CD4-positive, alpha-beta T cell treated with Interleukin-15 for 4 hours (primary cell): Measurements from ENCODE around the gene DENND4C.
A peak's percentile ranks its signal among the peaks of the same experiment; 100 is the strongest.
"Not testable (repeated sequence)": the region's sequence is repeated elsewhere in the genome, so short reads cannot be mapped to it uniquely, and the experiment has no call there.

Experiments
- DNase-seq: peaks from one replicate; pipeline ENCODE4 v3.0.0-alpha.2; 2020; ENCODE audit warnings: low spot score

DENND4C gene

GRCh38 chr9:19224563-19224962 lies 5.9 kb upstream of the DENND4C start:
- no peak for DNase-seq

- peak; percentile 62 for DNase-seq
Measured at GRCh38 chr9:19229595-19230354, 718 bp upstream of the DENND4C start.

GRCh38 chr9:19231126-19231903 lies 822 bp downstream of the DENND4C start:
- DNase-seq, result no peak

GRCh38 chr9:19231904-19232822 lies 1.7 kb downstream of the DENND4C start:
- no peak for DNase-seq

GRCh38 chr9:19232823-19233194 lies 2.3 kb downstream of the DENND4C start:
- no peak for DNase-seq

DNA sequence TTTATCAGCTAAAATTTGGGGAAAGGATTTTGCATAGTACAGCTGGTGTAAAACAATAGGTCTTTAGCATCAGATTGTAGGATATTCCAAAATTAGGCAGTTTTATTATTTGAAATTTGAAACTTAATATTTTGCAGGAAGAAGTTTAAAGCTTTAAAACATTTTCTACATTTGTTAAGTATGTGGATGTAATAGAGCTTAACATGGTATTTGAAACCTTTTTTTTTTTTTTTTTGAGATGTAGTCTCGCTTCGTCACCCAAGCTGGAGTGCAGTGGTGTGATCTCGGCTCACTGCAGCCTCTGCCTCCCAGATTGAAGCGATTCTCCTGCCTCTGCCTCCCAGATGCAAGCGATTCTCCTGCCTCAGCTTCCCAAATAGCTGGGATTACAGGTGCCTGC lies 2.9 kb downstream of the DENND4C start:
- no peak for DNase-seq

- no peak for DNase-seq
Measured at GRCh38 chr9:19239955-19240354, 9.5 kb downstream of the DENND4C start.

DNA sequence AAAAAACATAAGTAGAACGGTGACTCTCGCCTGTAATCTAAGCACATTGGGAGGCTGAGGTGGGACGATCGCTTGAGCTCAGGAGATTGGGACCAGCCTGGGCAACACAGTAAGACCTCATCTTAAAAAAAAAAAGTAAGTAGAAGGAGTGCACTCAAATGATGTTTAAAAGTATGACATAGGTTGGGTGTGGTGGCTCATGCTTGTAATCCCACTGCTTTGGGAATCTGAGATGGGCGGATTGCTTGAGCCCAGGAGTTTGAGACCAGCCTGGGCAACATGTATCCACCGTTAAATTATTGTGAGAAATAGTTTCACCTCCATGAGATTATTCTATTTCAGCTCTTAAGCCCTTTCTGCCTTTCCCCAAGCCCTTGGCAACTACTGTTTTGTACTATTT lies 11.2 kb downstream of the DENND4C start:
- no peak for DNase-seq

- no peak for DNase-seq
Measured at GRCh38 chr9:19243366-19244033, 13.0 kb downstream of the DENND4C start.

GRCh38 chr9:19246891-19247290 lies 16.4 kb downstream of the DENND4C start:
- no peak for DNase-seq

- DNase-seq, result no peak
Measured at GRCh38 chr9:19247420-19247819, 16.9 kb downstream of the DENND4C start.

- not testable (repeated sequence) for DNase-seq
Measured at GRCh38 chr9:19250346-19250745, 19.9 kb downstream of the DENND4C start.

DNA sequence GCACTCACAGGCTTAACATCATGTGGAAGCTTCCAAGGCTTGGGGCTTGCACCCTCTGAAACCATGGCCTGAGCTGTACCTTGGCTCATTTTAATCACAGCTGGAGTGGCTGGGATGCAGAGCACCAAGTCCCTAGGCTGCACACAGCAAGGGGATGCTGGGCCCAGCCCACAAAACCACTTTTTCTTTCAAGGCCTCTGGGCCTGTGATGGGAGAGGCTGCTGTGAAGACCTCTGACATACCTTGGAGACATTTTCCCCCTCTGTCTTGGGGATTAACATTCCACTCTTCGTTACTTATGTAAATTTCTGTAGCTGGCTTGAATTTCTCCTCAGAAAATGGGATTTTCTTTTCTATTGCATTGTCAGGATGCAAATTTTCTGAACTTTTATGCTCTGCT lies 20.7 kb downstream of the DENND4C start:
- not testable (repeated sequence) for DNase-seq

DNA sequence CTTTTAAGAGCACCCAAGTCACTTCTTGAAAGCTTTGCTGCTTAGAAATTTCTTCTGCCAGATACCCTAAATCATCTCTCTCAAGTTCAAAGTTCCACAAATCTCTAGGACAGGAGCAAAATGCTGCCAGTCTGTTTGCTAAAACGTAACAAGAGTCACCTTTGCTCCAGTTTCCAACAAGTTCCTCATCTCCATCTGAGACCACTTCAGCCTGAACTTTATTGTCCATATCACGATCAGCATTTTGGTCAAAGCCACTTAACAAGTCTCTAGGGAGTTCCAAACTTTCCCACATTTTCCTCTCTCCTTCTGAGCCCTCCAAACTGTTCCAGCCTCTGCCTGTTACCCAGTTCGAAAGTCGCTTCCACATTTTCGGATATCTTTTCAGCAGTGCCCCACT lies 21.1 kb downstream of the DENND4C start:
- not testable (repeated sequence) for DNase-seq

DNA sequence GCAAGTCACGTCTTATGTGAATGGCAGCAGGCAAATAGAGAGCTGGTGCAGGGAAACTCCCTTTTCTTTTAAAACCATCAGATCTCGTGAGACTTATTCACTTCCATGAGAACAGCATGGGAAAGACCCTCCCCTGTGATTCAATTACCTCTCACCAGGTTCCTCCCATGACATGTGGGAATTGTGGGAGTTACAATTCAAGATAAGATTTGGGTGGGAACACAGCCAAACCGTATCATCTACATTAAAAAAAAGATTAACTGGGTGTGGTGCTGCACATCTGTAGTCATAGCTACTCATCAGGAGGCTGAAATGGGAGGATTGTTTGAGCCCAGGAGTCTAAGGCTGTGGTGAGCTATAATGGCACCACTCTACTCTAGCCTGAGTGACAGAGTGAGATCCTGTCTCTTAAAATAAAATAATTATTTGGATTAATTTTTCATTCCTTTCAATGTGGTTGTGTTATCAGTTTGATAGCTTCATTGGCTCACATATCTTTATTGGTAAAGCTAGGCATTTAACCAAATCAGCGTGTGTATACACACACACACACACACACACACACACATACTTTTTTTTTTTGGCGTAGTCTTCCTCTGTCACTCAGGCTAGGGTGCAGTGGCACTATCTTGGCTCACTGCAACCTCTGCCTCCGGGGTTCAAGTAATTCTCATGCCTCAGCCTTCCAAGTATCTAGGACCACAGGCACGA lies 21.8 kb downstream of the DENND4C start:
- DNase-seq, result no peak

DNA sequence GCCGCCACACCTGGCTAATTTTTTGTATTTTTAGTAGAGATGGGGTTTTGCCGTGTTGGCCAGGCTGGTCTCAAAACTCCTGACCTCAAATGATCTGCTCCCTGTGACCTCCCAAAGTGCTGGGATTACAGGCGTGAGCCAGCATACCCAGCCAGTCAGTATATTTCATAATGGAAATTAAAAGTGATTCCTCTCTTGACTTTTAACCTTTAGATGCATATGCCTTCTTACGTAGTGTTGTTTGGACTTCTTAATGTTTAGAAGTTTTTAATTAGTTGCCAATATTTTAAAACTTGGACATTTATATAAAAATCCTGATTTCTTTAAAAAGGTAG lies 22.4 kb downstream of the DENND4C start:
- no peak for DNase-seq

DNA sequence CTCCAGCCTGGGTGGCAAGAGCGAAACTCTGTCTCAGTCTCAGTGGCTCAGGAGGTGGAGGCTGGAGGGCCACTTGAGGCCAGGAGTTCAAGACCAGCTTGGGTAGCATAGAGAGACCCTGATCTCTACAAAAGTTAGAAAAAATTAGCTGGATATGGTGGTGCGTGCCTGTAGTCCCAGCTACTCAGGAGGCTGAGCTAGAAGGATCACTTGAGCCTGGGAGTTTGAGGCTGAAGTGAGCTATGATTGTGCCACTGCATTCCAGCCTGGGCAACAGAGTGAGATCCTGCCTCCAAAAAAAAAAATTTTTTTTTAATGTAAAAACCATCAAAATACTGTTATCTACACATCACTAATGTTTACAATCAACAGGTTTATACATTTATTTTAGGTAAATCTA lies 24.6 kb downstream of the DENND4C start:
- DNase-seq, result no peak

DNA sequence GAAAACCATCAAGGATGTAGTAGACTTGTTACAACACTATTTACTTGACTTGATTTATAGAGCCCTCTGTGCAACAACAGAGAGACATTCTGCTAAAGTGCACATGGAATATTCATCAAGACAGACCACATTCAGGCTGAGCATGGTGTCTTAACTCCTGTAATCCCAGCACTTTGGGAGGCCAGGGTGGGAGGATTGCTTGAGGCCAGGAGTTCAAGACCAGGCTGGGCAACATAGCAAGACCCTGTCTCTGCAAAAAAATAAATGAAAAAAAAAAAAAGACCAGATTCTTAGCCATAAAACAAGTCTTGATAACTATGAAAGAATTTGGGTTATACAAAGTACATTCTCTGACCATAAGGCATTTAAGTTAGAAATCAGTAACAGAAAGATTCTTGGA lies 25.3 kb downstream of the DENND4C start:
- no peak for DNase-seq

DNA sequence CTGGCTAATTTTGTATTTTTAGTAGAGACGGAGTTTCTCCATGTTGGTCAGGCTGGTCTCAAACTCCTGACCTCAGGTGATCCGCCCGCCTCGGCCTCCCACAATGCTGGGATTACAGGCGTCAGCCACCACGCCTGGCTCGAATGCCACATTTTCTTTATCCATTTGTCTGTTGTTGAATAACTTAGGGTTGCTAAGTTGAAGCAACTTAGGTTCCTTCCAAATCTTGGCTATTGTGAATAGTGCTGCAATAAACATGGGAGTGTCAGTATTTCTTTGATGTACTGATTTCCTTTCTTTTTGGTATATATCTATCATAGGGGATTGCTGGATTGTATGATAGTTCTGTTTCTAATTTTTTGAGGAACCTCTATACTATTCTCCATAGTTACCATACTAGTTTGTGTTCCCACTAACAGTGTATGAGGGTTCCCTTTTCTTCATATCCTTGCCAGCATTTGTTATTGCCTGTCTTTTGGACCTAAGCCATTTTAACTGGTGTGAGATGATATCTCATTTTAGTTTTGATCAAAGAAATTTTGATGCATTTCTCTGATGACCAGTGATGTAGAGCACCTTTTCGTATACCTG lies 29.3 kb downstream of the DENND4C start:
- not testable (repeated sequence) for DNase-seq

- not testable (repeated sequence) for DNase-seq
Measured at GRCh38 chr9:19265602-19266001, 35.1 kb downstream of the DENND4C start.
